Amygdala (tissue), 56 donors: ENCODE data around the gene FGG.

Experiments used
- DNase-seq, 56 donors: peaks; one replicate each; lab custom pipeline; 2025; lab: John Stamatoyannopoulos, UW

FGG gene

DNA sequence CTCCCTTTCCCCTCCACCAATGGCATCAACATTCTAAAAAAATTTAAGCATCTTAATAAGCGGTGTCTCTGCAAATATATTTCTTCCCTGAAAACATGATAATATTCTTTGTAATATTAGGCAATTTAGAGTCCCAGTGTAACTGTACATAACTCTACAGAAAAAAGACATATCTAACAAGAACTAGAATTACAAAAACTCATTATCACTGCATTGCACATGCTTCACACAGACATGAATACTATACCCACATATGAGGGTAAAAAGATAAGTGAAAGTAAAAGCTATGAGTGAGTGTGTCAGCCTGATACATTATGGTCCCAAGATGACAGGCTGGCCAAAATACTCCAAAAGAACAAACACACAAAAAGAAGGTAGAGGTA lies 52.0 kb downstream of the FGG start:
- no peak for DNase-seq

DNA sequence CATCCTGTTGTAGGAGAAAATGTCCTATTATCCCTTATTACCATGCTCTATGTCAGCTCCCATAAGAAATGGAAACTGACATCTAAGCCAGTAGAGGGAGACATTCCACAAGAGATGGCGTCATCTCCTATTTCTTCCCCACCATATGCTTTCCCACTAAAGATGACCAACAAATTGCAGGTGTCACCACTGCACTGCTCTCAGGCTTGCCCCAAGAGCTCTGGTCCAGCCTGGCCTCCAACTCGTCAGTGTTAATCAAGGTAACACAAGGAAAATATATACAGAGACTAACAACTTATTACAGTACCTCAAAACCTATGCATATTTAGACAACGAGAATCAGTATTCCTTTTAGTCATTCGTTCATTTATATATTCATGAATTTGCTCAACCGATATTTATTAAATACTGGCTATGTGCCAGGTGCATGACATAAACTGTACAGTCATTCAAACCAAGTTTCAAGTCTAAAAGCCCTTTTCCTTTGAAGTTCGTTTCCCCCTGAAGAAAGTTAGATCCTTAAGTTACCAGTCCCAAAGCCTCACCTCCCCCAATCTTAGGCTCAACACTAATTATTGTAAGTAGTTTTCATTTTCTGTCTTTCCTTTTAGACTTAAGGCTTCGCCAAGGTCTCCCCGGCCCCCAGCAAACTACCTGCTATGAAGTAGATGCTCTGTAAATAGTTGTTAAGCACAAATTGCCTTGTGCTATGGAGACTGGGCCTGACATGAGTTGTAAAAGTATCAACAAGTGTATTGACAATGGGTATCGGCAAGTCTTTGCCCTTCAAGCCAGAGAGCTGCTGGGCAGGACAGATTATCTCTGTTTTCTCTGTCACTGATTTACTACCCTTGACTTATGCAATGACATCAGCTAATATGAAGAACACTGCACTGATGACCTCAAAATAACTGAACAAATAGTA lies 52.7 kb downstream of the FGG start:
- DNase-seq, result peak in 2 of 56 donors; percentile 7 to 11

DNA sequence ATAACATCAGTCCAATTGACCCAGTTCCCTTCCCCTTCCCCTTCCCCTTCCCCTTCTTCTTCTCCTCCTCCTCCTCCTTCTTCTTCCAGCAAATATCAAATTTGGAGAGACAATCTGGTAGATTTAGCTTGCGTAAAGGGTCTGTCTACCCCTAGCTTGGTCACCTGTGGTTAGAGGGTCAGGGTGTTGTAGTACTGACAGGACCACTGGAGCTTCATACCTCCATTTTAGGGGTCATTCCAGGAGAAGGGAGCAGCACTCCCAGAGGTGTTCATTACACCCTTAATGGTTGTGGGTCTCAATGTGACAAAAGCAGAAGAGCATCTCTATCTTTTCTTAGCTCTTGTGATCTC lies 53.3 kb downstream of the FGG start:
- no peak for DNase-seq
